Epidermal melanocyte (primary cell): ENCODE data around the gene LMO7.

Source experiments
- DNase-seq: peaks from one replicate; pipeline ENCODE4 v3.0.0; 2011; ENCODE audit warnings: low spot score; ENCODE audit not compliant: insufficient read length

The LMO7 gene

DNA sequence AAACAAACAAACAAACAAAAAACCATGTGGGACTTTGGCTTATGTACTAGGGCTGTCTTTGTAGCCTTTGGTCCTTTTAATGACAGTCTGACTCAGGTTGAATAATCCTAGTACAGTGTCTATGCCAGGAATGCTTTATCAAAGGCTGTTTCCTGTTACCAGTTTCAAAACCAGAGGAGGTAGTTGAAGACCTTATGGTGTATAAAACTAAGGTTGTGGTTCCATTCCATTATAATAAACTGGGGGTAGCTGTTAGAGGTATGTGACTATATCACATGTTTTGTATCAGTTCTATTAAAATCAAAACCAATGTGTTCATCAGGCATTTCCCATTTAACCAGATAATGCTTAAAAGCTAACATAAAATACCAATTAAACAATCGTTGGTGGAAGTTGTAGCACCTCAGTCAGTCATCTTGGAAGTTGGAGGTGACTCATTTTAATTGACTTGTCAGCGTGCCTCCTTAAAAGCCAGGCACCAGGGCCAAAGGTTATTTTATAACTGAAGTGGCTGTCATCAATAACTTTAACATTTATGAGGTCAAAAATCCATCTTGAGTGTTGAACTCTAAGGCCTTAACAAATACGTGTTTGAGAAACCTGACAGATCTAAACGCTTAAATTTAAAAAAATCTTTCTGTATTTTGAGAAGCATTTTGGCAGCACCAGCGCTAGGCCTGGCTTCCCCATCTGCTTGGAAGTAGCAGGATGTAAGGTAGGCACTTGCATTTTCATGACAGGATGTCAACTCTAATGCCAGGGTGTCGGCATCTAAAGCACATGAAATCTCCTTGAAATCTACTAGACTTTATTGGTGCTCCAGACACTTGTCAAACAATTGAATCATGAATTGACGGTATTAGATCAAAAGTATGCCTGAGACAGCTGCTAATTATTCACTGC lies 162.5 kb downstream of the LMO7 start:
- no peak for DNase-seq

DNA sequence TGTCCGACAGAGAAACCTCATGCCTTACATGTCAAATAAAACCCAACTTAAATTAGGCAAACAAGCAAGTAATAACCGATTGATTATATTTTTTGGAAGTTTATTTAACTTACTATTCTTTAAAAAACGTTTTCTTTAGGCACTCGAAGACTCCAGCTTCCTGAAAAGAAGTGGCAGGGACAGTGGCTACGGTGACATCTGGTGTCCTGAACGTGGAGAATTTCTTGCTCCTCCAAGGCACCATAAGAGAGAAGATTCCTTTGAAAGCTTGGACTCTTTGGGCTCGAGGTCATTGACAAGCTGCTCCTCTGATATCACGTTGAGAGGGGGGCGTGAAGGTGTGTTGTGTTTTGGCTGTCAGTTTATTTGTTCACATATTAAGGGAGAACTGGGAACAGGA lies 164.4 kb downstream of the LMO7 start:
- DNase-seq: no peak

DNA sequence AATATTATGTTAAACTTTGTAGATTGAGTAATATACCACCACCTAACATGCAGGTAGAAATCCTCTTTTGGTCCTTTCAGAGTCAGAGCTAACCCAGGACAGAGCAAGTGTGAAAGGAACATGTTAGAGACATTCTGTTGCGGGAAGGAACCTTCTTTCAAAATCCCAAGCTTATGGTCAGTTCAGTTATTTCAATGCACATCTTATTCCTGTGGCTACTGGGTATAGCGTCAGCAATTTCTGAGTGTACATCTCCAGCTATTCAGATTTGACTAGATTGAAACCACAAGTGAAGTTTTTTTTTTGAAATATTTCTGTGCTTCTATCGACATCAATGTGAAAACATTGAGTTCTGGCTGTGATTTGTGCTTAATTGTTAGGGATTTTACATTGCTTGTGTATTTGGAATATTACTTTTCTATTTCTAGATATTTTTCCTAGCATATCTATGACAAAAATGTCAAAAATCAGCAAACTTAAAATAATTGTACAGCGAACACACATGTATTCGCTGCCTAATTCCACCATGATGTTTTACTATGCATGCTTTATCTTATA lies 165.3 kb downstream of the LMO7 start:
- no peak for DNase-seq

DNA sequence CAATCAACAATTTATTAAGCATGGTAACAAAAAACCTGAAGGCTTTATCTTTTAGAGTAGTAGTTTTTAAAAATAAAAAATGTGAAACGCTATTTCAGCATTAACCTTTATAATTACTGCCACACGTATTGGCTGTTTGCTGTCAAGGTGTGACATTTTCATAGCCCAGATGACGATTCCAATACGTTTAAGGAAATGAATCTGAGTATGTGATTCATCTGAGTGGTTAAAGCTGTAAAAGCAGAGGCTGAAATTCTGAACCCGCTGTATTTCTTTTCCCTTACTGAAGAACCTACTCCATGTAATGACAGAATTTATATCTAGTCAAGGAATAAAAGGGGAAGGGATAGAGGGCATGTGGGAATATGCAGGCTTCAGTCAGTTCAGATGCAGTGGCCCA lies 166.0 kb downstream of the LMO7 start:
- DNase-seq: no peak

DNA sequence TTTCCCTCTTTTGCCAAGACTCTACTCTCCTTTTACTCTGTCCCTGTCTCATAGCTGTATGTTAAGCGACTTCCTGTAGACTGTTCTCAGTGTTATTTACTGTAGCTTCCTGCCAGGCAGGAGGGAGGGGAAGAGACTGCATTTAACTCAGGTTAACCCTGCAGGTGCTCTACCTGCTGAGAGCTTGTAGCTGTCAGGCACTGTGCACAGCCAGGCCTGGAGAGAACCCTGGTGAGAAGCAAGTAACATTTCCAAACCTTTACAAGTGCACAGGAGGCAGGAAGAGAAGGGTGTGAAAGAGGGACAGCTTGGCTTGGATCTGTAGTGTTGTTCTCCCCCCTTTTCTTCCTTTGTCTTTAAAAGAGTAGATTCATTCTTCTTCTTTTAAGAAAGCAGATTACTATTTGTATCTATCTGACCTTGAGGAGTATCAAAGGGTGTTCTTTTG lies 167.1 kb downstream of the LMO7 start:
- DNase-seq: no peak

DNA sequence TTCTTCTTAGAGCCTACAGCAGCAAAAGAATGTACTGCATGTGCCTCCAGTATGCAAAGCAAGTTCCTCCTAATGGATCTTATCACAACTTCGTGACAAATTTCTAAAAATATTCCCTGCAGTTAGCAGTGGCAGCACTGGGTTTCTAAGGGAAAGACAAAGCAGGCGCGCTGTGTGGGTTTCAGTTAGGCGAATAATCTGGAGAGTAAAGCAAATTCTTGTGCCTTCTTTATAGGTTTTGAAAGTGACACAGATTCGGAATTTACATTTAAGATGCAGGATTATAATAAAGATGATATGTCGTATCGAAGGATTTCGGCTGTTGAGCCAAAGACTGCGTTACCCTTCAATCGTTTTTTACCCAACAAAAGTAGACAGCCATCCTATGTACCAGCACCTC lies 167.9 kb downstream of the LMO7 start:
- DNase-seq: no peak

DNA sequence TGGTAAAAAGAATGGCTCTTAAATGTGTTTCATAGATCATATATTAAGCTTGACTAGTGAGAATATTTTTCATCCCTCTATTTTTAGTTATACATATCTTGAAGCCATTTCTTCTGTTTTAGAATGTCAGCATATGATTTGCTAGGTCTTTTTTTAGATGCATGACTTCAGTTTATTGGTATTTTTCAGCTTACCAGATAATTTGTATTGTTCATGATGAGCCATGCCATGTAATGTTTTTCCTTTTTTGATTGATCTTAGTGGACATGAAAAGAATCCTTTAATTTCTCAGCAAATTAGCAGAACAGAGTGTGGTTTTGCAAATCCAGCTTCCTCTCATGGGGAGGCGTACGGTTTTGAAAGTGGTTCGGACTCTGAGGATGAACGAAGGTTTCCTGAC lies 168.5 kb downstream of the LMO7 start:
- DNase-seq: no peak

DNA sequence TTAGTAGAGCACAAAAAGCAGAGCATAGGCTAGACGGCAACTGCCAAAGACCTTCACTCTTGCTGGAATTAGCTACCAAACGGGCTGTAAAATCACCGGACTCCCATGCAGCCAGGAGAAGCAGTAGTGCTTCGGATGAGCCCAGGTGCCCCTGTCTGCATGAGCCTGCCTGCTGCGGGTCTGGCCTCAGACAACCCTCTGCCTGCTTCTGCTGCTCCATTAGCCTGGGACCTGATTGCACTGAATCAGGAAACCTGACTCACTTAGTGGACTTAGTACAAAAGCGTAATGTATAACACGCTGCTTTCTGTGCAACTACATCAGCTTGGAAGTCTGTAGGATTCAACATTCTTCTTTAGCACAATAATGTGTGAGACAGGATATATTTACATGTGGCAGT lies 170.0 kb downstream of the LMO7 start:
- no peak for DNase-seq

DNA sequence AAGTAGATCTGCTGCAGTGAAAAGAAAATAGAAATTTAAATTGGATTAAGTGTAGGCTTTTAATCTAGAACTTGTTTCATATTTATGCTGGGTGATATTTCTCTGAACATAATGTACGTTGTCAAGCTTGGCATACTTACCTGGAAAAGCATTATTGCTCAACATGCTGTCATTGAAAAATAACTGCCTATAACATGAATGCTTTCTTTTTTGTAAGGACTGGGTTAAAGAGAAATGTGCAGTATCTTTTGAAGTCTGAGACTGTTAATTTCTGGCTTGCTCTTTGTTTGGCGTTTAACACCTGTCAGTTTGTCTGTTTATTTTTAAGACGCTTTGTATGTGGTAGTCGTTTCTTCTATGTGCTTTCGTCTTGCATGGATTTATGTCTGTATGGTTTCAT lies 175.2 kb downstream of the LMO7 start:
- no peak for DNase-seq

DNA sequence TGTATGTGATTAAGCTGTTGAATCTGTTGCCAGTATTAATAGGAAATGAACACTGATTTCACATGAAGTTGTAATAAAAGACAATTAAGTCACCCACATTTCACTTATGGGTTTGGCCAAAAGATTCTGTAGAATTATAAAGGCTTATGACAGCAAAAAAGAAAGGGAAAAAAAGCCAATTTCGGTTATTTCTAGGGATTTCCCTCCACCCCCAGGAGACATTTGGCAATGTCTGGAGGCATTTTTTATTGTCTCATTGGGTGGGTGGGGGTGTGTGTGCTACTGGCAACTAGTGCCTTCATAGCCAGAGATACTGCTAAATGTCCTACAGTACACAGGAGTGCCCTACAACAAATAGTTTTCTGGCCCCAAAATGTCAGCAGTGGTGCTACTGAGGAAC lies 175.7 kb downstream of the LMO7 start:
- no peak for DNase-seq

DNA sequence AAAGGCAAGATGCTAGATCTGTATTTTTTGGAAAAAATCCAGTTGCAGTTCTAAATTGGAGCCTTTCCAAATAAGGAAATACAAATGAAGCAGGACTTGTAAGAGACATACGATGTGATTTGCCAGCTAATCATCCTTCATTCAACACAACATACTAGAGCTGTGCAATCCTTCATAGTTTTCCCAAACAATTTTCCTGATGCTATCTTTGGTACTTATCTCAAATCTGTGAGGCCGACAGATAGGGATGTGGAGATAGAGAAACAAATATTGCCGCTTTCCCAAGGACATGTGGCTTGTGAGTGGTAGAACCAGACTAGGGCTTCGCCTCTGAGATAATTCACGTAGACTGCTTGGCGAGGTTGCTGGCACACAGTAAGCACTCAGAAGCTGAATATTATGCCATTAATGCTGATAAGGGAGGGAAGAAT lies 176.6 kb downstream of the LMO7 start:
- no peak for DNase-seq

DNA sequence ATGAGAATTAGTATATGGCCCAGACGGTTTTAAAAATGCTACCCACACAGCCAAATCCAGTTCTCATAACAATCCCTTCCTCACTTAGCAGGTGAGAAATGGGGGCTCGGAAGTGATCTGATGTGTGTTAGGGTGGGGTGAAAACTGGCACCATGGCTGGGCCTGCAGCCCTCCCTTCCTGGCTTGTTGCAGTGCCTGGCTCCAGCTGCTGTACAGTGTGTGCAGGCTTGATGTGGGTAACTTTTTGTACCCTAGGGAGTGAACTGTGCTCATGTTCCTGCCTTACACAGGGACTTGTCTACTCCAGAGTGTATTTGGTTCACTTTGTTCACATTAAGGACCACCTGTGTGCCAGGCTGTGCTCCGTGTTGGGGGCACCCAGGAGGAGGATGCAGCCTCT lies 177.2 kb downstream of the LMO7 start:
- DNase-seq: no peak

DNA sequence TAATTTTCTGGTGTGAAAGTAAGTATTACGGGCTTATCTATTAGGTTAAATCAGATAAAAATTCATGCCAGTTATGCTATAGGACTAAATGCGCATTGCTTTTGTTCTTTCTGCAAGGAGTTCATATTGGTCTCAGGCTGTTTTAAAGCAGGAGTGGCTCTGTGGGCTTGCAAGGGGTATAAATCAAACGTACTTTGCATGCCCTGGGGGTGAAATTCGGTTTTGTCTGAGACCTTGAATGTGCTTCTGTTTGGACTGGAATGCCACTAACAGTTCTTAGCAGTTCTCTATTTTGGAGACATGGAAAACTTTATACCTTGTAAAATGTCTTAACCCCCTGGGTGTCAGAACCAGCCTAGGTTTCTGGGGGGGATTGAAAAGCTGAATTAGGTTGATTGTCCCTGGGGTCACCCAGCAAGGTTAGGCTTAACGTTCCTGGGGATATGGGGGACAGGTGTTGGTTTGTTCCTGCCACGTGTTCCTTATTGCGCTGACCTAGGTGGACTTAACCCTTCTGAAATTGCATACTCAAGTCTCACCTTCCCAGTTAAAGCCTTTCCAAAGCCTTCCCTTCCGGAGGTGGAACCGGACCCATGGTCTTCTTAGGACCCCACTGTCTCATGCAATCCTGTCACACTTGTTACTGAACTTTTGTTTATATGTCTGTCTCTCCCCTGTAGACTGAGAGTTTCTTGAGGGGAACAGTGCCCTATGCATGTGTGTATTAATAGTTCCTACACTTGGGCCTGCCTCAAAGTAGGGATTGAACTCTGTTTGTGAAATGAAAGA lies 182.2 kb downstream of the LMO7 start:
- DNase-seq: no peak

DNA sequence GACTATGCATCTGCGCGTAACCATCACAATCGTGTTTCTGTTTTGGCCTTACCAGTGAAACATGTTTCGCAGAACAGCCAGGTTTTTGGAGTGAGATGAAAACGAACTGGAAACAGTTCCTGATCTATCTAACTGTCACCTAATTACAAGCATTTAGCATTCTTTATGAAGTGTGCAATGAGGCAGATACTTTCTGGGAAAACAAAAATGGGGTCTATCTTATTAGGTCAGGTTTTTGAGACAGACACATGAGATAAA lies 182.8 kb downstream of the LMO7 start:
- no peak for DNase-seq

DNA sequence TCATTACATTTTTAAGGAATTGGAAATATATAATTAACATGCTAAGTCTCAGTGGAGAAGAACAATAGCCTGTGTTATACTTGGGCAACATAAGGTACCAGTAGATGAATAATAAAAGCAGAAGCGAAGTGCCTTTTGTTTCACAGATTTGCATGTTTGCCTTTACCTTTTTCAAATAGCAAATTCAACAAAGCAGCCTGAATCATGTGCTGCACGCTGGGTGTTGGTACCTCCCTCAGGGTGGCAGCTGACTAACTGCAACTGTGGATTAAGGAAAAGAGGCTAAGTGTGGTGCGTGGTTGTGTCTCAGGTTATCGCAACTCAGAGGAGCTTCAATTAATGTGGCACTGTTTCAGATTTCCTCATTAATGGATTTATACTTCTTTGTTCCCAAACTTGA lies 189.0 kb downstream of the LMO7 start:
- DNase-seq: no peak

DNA sequence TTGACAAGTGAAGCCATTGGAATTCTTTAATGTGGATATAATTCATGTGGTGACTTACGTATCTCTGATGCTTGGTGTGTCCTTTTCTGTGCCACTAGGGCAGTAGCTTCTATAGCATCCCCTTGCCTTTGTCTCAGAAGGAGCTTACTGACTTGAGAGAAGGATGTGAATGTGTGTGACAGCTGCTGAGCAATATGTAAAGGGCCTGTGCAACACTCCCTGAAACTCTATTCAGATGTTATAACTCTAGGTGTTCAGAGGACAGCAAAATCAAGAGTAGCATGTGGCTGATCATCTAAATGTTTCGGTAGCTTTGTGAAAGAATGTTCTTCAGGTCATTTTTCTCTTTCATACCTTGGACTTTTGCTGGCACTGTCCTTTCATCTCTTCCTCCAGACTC lies 189.5 kb downstream of the LMO7 start:
- no peak for DNase-seq

DNA sequence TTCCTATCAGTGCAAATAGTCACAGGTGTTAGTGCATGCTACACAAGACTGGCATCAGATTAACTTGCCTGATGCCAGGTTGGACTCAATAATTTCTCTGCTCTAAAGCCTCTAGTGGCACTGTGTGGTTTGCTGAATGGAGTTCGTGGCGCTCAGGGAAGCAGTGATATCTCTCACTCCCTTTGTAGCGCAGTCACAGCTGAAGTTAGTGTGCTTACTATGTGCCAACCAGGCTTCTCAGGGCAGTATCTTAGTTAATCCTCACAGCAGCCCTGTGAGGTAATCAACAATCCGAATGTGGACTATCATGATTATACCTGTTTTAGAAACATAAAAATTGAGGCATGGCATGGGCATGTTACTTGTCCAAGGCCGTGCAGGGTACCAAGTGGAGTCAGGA lies 190.3 kb downstream of the LMO7 start:
- no peak for DNase-seq

DNA sequence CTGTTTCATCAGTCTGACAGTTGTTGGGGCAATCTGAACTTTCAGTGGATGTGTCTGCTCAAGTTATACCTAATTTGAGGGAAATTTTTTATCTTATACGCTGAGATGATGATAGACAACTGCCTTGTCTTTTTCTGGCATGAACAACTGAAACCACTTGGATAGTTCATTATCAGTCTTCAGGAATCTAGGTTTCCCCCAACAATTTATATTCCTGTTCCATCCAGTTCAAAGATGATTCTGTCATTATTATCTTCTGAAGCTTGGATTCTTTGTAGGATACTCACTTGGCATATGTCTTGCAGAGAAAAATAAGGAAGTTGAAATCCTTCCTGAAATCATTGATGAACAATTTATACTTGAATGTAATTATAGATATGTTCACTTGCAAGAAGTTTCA lies 193.7 kb downstream of the LMO7 start:
- DNase-seq: no peak

DNA sequence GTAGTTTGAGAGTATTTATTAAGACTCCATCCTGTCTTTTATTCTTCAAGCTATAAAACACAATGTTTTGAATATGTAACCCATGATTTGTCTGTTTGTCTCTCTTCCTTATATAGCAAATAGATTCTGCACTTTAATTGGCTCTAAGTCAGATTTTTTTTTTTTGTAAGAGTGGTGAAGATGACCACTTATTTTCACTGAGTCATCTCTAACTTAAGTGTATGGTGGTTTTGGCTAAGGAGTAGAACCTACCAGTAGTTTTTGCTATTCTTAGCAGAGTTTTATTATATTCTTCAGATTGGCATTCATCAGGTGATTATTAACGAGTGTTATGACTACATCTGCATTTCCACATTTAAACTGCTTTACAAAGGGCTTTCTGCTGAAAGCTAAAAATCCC lies 194.7 kb downstream of the LMO7 start:
- DNase-seq: no peak

DNA sequence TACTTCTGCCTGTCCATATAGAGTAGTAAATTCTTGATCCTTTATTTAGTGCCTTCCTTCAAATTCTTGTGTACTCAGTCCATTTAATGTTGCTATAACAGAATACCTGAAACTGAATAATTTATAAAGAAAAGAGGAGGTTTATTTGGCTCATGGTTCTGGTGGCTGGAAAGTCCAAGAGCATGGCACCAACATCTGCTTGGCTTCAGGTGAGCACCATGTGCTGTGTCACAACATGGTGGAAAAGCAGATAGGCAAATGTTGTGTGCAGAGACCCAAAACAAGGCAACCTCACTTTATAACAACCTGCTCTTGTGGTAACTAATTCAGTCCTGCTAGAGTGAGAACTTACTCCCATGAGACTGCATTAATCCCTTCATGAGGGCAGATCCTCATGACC lies 195.3 kb downstream of the LMO7 start:
- DNase-seq: no peak

DNA sequence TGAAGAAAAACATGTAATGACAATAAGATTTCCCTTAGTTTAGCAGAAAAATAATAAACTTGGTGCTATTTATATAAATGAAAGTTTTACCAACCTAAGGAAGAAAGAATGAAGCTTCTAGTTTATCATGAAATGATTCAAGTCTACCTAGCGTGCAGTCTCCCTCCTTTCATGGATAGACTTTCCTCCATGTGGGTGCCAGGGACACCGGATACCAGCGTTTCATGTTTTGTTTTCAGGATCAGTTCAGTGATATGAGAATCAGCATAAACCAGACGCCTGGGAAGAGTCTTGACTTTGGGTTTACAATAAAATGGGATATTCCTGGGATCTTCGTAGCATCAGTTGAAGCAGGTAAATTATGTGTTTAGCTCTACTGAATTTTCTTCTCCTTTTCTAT lies 196.7 kb downstream of the LMO7 start:
- DNase-seq: no peak

DNA sequence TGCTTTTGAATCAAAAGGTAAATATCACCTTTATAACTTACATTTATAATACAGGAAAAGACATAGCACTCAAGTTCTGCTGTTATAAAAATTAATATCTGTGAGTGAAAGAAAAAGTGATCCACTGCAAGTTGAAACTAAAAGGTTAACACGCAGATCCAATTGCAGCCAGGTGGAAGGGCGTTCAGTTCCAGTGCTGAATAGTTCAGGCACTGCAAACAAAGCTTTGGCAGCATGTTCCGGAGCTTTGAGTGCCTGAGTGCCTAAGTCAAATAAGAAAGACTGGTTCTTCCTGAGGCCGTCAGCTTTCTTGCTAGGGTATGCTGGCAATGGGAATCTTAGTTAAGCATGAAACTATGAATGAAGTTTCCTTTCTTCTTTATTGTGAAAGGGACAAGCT lies 200.3 kb downstream of the LMO7 start:
- no peak for DNase-seq
